Lower lobe of right lung (tissue), 2 donors: ENCODE data around the gene VDR. TPM values are rescaled to one million over a fixed set of nuclear protein-coding genes. Genes with fewer than 3 reads are reported as not detected.

Experiments used
- ATAC-seq, 2 donors: fragments of 200-7000 bp; cut with Tn5 transposase; one replicate each; pipeline ENCODE4 v1.9.1; 2020 to 2022; ENCODE audit warnings: mild to moderate bottlenecking in 2 of 2, moderate library complexity in 2 of 2
- DNase-seq: peaks from one replicate; pipeline ENCODE4 v3.0.0-alpha.2; 2020
- H3K27ac ChIP-seq: fragments of 200-600 bp; one replicate; pipeline ENCODE4 v1.8.0; 2022
- H3K27me3 ChIP-seq: fragments of 200-600 bp; one replicate; pipeline ENCODE4 v1.8.0; 2022; ENCODE audit warnings: low read depth
- H3K36me3 ChIP-seq: fragments of 200-600 bp; one replicate; pipeline ENCODE4 v1.8.0; 2022; ENCODE audit warnings: mild to moderate bottlenecking
- H3K4me1 ChIP-seq: fragments of 200-600 bp; one replicate; pipeline ENCODE4 v1.8.0; 2022
- H3K4me3 ChIP-seq: fragments of 200-600 bp; one replicate; pipeline ENCODE4 v1.8.0; 2022; ENCODE audit warnings: mild to moderate bottlenecking
- H3K9me3 ChIP-seq: fragments of 200-600 bp; one replicate; pipeline ENCODE4 v1.8.0; 2022
- CTCF ChIP-seq: fragments of 200-600 bp; IDR thresholded peaks from one replicate; pipeline ENCODE4 v1.8.0; 2022; ENCODE audit warnings: antibody characterized with exemption, mild to moderate bottlenecking
- intact Hi-C: fragments of 100-400 bp; cut with DNase I; formaldehyde crosslinking; loops from one replicate; pipeline ENCODE4 v1.11.0; 2022
- total RNA-seq: library from RNA; stranded (reverse); fragmentation: NEBNext Ultra II Directional; extraction: Animal tissue kit (Norgen Biotek cat#: 25700); gene quantifications from one replicate; pipeline ENCODE4 v1.2.1, GENCODE V29; 2021
- donor health status: DM: no; HTN: yes; CAD: no; lungs with severe emphysema.

VDR gene
- total RNA-seq, 1 donor from 2014 or later: 24.3 TPM

GRCh38 chr12:47864646-47865235 lies 40.1 kb downstream of the VDR start:
- Histone ChIP-seq H3K9me3 (no peaks in the 10 kb centered on the region), H3K36me3 (peaks cover 40% of the 10 kb centered on the region), H3K4me3 (no peak overlapping the region), H3K4me1 (peaks cover under 1% of the 10 kb centered on the region), H3K27me3 (no peaks in the 10 kb centered on the region), H3K27ac (no peak overlapping the region)
- DNase-seq (no peak), ATAC-seq (no peak)
- intact Hi-C loops: no loop called here
- no peak for TF ChIP-seq CTCF

GRCh38 chr12:47863985-47864384 lies 40.8 kb downstream of the VDR start:
- Histone ChIP-seq H3K27ac (no peak overlapping the region), H3K4me1 (no peaks in the 10 kb centered on the region), H3K27me3 (no peaks in the 10 kb centered on the region), H3K9me3 (no peaks in the 10 kb centered on the region), H3K4me3 (no peak overlapping the region), H3K36me3 (peaks cover 40% of the 10 kb centered on the region)
- DNase-seq (no peak), ATAC-seq (no peak)
- intact Hi-C loops: no loop called here
- TF ChIP-seq CTCF: no peak

GRCh38 chr12:47863467-47863866 lies 41.3 kb downstream of the VDR start:
- peaks cover 40% of the 10 kb centered on the region for H3K36me3 ChIP-seq
- no peaks in the 10 kb centered on the region for H3K9me3 ChIP-seq
- no peak overlapping the region for H3K27ac ChIP-seq
- intact Hi-C loops: no loop called here
- no peaks in the 10 kb centered on the region for H3K4me1 ChIP-seq
- DNase-seq (no peak), ATAC-seq (peak in 1 of 2 donors; percentile 6)
- H3K4me3 ChIP-seq: no peak overlapping the region
- no peak for TF ChIP-seq CTCF
- no peaks in the 10 kb centered on the region for H3K27me3 ChIP-seq

GRCh38 chr12:47862881-47863280 lies 41.9 kb downstream of the VDR start:
- ATAC-seq (no peak), DNase-seq (no peak)
- no peaks in the 10 kb centered on the region for H3K9me3 ChIP-seq
- no peak for TF ChIP-seq CTCF
- no peak overlapping the region for H3K4me3 ChIP-seq
- no peaks in the 10 kb centered on the region for H3K4me1 ChIP-seq
- no peak overlapping the region for H3K27ac ChIP-seq
- intact Hi-C loops: no loop called here
- no peaks in the 10 kb centered on the region for H3K27me3 ChIP-seq
- H3K36me3 ChIP-seq: peaks cover 40% of the 10 kb centered on the region

GRCh38 chr12:47862167-47862750 lies 42.5 kb downstream of the VDR start:
- Histone ChIP-seq H3K27me3 (no peaks in the 10 kb centered on the region), H3K9me3 (no peaks in the 10 kb centered on the region), H3K4me1 (no peaks in the 10 kb centered on the region), H3K27ac (no peak overlapping the region), H3K36me3 (peaks cover 41% of the 10 kb centered on the region), H3K4me3 (no peak overlapping the region)
- intact Hi-C loops: no loop called here
- no peak for TF ChIP-seq CTCF
- ATAC-seq (no peak), DNase-seq (no peak)
